HG02588 (cell line): ENCODE results near the gene TMEM131L.
"Not testable (repeated sequence)": the region's sequence is repeated elsewhere in the genome, so short reads cannot be mapped to it uniquely, and the experiment has no call there.

Experiments
- ATAC-seq: cut with Tn5 transposase; IDR thresholded peaks from one replicate; pipeline ENCODE4 v1.9.1; 2021; ENCODE audit warnings: mild to moderate bottlenecking, moderate library complexity; ENCODE audit not compliant: unreplicated experiment

TMEM131L gene

DNA sequence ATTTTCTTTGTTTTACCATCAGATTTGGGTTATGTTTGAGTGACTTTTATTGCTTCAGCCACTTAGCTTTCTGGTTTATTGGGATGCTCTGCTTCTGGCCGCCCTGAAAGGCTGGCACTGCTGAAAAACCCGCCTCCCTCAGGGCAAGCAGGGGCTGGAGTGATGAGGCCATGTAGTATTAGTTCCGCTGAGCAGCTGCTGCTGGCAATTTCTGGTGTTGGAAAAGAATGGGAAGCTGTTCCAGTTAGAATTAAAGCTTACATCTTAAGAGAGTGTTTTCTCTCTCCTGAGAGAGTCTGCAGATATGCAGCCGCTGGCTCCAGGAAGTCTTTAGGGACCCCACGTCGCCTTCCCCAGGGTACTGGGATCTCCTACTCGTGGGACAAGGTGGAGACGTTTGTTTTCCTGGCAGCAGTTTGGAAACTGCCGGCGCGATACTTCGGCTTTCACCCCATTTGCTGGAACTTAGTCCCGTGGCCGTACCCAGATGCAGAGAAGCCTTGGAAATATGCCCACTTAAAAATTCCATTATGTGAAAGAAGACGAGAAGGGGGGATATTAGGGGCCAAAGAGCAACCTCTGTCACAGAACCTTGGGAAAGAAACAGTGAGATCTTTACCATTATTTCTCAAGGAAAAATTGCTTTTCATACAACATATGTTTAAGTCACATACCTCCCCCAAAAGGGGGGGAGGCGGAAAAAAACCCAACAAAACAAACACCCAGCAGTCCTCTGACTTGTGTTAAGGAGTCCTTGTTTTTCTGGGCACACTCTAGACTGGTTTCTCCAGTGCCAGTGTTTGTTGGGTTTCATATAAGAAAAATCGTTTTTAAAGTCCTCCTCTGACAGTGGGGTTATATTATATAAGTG, 72.6 kb downstream of the TMEM131L start:
- ATAC-seq, result no peak

DNA sequence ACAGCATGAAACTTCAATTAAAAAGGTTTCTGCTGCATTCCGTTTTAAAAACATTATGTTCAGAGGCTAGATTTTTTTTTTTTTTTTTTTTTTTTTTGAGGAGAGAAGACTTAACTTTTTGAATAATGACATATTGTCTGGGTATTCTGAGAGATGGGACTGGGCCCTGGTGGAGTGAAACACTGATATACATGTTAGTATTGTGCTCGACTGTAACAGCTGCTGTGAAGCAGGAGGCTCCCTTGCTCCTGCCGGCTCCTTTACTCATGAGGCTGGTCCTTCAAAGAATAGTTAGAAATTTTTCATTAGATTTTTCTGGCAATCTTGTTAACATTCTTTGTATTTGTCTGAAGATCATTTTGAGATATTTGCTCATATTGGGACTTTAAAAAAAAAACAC, 73.3 kb downstream of the TMEM131L start:
- ATAC-seq, result no peak

DNA sequence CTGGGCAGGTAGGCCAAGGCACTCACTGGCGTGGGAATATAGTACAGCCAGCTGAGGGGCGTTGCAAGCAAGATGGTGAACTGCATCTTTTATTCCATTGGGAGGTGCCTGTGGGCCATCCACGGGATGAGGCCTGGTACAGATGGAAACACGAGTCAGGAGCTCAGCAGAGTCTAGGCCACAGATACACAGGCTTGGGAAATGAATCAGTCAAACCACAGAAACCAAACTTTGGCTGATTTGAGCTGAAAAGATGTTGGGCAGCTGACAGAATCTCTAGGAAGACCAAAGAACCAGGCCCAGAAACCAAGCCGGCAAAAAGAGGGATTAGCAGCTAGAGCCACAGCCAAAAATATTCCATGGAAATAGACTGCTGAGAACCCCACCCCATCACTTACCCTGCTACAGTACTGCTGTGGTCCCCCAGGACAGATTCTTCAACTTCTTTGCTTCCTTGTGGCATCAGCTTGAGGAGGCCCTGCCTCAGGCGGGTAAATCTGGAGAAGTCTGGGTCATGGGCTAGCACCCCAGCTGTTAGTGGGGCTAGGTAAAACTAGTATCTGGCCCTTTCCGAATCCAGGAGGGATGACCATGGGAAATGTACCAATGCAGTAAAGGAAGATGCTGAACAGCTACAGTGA, 75.4 kb downstream of the TMEM131L start:
- peak; percentile 67 for ATAC-seq

DNA sequence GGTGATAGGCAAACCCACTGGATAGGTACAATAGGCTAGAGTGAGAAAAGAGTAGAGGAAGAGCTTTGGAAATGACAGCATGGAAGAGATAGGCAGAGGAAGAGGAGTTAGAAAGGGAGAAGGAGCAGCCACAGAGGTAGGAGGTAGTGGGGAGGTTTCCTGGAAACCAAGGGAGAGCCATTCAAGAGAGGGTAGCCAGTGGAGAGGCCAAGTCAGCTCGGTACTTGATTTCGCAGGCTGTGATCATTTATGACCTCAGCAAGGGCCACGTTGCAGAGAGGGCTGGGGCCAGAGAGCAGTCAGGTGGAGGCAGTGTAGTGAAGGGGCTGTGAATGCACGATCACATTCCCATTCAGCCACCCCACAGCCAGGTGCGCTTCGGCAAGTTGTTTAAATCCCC, 76.0 kb downstream of the TMEM131L start:
- no peak for ATAC-seq

DNA sequence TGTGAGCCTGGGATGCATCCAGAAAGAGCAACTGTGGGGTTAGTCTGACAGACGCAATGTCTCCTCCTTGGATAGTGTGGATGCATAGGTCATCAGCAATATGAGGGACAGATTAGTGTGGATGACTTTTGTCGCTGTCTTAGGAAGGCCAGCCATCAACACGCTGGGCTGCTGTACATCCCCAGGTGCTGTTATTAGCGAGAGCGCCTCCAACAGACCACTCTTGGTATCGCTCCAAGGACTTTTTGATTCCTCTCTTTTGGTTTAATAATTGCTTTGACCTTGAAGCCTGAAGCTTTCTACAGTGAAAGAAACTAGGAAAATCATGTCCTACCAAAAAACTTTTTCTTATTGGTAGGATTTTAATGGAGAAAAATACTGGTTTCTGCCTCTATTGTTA, 76.7 kb downstream of the TMEM131L start:
- ATAC-seq, result no peak

DNA sequence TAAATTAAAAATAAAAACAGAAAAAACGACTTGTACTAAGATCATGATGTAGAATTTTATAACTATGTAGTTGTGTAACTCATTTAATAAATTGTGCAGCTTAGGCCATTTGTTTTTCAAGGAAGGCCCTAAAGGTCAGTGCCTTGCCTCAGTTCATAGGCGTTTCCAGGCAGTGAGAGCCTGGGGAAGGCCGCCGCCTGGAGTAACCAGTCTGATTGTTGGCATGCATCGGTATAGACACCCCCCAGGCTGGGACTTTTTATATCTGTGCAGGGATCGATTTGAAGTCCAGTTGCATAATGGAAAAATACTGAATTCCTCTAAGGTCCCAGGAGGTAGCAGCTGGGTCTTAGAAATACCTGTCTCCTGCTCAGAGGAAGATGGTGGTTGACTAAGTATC, 77.2 kb downstream of the TMEM131L start:
- no peak for ATAC-seq

DNA sequence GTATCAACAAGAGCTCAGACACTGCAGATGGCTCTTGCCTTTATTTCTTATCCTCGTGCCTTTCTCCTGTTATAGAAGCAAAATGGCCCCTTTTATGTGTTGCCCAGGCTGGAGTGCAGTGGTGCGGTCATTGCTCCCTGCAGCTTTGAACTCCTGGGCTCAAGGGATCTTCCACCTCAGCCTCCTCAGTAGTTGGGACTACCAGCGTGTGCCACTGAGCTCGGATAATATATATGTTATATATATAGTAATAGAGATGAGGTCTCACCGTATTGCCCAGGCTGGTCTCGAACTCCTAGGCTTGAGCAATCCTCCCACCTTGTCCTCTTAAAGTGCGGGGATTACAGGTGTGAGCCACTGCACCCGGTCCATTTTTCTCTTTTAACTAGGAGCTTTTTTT, 79.7 kb downstream of the TMEM131L start:
- no peak for ATAC-seq

DNA sequence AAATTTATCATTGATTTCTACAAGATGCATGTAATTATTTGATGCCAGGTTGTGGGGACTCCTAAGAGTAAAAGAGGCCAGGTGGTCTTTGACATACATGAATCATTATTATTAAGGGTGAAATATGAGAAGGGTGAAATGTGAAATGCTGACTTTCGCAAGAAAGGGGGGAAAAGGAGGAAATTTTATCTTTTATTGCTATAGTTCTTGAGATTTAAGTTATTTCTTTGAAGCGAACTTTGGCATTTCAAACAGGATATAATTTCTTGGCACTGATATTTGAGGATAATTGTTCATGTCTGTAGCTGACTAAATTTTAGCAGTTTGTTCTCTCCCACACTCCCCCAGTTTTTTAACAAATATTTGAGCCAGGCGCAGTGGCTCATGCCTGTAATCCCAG, 80.1 kb downstream of the TMEM131L start:
- ATAC-seq, result no peak

DNA sequence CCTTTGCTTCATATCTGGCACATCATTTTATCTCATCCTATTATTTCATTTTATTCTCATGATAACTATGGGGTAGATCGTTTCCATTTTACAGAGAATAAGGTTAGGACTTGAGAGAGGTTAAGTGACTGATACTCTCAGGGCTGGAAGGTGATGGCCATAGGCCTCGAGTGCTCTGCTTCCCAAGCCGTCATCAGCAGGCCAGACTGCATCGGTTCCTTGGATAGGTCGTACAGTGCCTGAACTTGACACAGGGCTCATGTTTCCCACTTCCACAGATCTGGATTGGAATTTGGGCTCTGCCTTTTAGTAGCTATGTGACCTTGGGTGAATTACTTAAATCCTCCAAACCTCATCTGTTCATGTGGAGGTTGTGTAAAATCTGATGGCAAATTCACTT, 81.4 kb downstream of the TMEM131L start:
- ATAC-seq, result no peak

DNA sequence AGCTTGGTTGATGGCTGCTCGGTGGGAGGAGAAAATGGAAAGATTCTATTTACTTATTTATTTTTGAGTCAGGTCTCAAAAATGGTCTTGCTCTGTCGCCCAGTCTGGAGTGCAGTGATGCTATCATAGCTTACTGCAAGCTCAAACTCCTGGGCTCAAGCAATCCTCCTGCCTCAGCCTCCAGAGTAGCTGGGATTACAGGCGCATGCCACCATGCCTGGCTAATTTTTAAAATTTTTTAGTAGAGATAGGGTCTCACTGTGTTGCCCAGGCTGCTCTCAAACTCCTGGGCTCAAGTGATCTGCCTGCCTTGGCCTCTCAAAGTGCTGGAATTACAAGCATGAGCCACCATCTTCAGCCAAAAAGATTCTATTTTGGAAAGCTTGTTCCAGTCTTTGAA, 82.7 kb downstream of the TMEM131L start:
- not testable (repeated sequence) for ATAC-seq

DNA sequence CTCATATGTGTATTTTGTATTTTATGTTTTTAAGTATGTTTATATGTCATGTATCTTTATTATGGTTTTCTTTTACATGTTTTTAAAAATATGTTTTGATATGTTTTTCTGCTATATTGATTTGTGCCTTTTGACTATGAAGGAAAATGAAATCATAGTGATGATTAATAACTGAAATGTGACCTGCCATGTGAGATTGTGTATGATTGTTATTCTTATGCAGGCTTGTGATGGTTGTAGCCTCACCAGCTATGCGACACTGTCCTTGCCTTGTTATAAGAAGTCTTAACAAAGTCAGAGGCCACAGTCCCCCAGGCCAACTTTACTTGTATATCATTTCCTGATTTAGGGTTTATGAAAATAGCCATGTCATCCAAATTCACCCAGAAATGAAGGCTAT, 83.2 kb downstream of the TMEM131L start:
- ATAC-seq, result no peak

DNA sequence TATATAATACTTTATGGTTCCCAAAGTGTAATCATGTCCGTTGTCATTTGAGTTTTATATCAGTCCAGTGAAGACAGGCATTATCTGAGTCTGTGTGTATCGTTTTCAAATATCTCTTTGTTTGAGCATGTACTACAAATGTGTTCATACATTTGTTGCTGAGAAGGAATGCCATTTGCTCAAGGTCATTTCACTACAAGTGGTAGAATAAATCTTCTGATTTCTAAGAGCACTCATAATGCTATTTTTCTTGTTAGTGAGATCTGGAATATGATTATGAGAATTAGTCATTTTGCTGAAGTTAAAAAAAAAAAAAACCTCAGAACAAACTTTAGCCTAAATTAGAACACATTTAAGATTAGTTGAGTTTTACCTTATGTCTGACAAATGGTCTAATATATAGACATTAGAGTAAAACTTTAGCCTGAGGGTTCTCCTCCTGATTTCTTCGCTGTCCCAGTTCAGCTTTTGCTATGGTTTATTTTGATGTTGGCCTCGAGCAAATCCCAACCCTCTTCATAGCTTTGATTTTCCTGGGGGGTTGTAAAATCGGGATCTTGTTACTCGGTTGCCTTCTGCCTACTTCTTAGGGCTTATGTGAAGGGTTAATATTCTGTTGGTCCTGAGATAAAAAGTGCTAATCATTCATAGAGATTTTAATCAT, 87.1 kb downstream of the TMEM131L start:
- ATAC-seq, result no peak

DNA sequence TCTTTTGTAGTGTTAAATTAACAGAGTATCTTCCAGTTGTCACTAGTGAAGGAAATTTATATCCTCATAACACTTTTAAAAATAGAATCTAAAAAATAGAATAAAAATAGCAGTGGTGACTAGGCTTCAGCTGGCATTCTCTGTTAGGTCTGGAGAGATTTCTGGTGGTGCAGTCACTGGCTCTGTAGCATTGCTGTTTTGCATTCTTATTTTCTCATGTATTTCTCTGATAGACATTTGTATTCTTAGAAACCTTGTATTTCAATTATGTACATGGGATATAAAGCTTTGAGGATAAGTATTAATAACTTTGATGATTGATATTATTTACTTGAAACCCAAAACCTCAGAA, 87.6 kb downstream of the TMEM131L start:
- no peak for ATAC-seq

DNA sequence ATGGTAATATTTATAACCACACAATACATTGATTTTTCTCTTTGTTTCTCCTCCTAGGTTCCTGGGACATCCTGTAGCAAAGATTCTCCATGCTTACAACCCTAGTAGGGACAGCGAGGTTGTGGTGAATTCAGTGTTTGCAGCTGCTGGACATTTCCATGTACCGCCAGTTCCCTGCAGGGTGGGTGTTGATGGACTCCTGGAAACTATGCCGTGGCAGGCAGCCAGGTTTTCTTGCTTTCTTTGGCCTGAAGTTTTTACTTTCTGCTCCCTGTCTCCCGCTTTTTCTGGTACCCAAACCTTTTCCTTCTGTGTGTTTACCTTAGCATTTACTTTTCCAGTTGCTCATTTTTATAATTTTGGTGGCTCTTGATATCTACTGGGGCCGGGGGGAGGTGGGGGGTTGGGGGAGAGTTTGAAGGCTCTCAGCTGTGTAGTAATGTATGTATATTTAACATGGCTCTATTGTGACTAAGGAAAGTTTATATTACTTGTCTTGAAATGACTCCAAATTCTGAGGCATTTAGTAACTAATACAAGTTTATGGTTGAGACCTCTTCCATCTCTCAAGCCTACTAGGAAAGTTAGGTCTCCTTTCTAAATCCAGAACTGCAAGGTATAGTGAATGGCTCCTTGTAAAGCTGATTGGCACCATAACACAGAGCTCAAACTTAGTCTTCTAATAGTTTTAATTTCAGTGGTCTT, 89.7 kb downstream of the TMEM131L start:
- ATAC-seq, result no peak

DNA sequence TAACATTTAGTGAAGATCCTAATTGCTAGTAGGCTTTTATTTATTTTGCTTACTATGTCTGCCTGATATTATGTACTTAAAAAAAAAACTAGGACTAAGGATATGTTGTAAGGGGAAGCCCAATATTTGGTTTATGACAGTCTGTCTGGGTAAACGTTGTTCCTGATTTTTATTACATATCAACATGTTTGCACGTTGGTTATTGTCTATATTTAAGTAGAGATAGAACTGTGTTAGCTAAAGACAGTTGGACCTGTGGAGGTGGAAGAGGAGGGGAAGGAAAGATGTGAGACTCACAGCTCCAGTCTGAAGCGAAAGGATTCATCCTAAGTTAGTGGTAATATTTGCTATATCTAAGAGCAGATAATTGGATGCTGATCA, 90.3 kb downstream of the TMEM131L start:
- ATAC-seq, result no peak

DNA sequence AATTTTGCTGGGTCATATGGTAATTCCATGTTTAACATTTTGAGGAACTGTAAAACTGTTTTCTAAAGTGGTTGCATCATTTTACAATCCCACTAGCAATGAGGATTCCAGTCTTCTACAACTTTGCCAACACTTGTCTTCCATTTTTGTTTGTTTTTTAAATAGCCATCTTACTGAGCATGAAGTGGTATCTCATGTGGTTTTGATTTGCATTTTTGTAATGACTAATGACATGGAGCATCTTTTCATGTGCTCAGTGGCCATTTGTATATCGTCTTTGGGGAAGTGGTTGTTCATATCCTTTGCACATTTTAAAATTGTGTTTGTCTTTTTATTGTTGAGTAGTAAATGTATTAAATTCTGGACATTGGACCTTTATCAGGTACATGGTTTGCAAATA, 94.7 kb downstream of the TMEM131L start:
- ATAC-seq, result no peak

DNA sequence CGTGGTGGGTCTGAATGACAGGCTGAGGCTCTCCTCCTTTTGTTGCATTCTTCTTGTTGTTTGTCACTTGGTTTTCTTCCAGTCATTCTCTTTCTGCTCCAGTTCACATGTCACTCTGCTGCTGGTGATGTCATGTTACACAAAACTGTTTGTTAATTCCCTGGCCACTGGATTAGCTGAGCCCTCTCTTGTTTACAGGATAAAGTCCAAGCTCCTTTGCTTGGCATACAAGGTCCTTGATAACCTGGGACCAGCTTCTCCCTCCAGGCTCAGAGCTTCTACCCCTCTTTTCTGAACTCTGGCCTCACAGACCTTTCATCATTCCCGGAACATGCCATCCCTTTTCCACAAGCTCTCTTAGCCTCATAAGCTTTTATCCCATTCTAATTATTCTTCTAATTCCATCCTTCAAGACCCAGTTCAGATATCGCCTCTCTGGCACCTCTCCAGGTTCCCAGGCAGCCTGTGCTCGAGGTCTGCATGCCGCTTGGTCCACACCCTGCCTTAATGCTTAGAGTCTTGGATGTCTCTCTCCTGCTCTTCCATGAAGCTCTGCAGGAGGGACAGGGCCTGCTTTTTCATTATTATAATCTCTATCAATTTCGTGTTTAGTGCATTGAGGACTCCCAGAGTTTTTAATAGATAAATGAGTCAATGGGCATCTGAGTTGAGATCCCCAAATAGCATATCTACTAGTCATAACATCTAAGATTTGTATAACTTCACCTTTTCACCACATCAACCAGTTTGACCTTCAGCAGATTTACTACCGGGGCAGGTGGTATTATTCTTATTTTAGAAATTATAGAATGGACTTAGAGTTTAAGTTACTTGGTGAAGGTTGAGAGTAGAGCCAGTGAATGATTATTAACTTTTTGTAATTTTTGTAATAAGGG, 98.7 kb downstream of the TMEM131L start:
- no peak for ATAC-seq

DNA sequence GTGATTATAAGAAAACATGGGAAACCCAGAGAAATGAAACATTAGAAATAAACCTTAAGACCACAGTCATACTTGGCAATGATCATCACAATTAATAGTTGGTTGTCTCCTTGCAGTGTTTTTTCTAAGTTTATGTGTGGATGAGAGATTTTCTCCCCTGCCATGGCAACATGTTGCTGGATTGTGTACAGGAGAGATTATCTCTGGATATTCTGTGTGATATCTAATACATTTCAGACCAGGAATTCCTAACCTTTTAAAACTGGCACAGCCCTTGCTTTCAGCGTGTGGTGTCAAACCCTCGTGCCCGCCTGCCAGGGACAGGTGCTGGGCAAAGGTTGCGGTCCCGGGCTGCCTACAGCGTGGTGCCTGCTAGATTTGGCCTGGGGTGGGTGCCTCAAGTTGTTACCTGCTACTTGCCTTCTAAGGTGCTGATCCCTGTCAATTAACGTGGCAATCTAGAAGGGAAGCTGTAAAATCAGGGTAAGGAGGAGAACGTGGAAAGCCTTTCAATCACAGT, 100.5 kb downstream of the TMEM131L start:
- ATAC-seq, result no peak

DNA sequence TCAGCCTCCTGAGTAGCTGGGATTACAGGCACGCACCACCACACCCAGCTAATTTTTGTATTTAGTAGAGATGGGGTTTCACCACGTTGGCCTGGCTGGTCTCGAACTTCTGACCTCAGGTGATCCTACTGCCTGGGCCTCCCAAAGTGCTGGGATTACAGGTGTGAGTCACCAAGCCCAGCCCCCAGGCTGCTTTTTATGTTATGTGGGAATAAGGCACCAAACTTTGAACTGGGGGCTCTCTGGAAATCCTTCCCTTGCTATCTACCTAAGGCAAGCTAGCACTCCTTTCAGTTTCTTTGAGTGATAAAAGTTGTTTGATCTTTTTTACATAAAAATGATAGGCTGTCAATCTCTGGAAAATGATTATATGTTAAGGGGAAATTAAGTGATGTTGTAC, 101.5 kb downstream of the TMEM131L start:
- ATAC-seq, result not testable (repeated sequence)
